CD4-positive, alpha-beta memory T cell (primary cell): ENCODE data around the gene SAP25. TPM values are rescaled to one million over a fixed set of nuclear protein-coding genes. Genes with fewer than 3 reads are reported as not detected.

Source experiments
- CTCF ChIA-PET: fragments of 350-600 bp; sonication (Branson Sonifier 250); formaldehyde crosslinking; loops from one replicate; lab custom pipeline; 2021; ENCODE audit warnings: inconsistent platforms; ENCODE audit not compliant: partially characterized antibody; lab: Charles Lee
- POLR2A ChIA-PET: fragments of 350-600 bp; sonication (Branson Sonifier 250); formaldehyde crosslinking; loops from one replicate; lab custom pipeline; 2021; ENCODE audit not compliant: partially characterized antibody; lab: Charles Lee
- DNase-seq, 5 donors: peaks; one replicate each; pipeline versions ENCODE4 v3.0.0 to v3.0.0-alpha.2; 2020 to 2022; ENCODE audit warnings: mixed read lengths in 1 of 5
- H3K27ac ChIP-seq: one replicate; pipeline ENCODE4 v1.7.0; 2013; ENCODE audit warnings: low read depth, low read length
- H3K27me3 ChIP-seq: 2 replicates; pipeline ENCODE4 v1.7.0; 2013; ENCODE audit warnings: mild to moderate bottlenecking, low read length, moderate library complexity; ENCODE audit not compliant: insufficient read depth
- H3K36me3 ChIP-seq: 2 replicates; pipeline ENCODE4 v1.7.0; 2013; ENCODE audit warnings: mild to moderate bottlenecking, low read length, moderate library complexity; ENCODE audit not compliant: insufficient read depth
- H3K4me1 ChIP-seq: 2 replicates; pipeline ENCODE4 v1.7.0; 2013; ENCODE audit warnings: mild to moderate bottlenecking, low read length, moderate library complexity; ENCODE audit not compliant: insufficient read depth
- H3K4me3 ChIP-seq, 2 donors: one replicate each; pipeline ENCODE4 v1.7.0; 2013; ENCODE audit warnings: low read length in 2 of 2, mild to moderate bottlenecking in 1 of 2
- H3K9me3 ChIP-seq, 2 donors: one replicate each; pipeline ENCODE4 v1.7.0; 2013; ENCODE audit warnings: low read length in 2 of 2, control low read depth in 1 of 2; ENCODE audit not compliant: control insufficient read depth in 1 of 2
- H3K27ac Mint-ChIP-seq, 7 donors: one replicate each; pipeline ENCODE4 v1.8.0; 2020 to 2021; ENCODE audit warnings: mixed read lengths in 7 of 7, mild to moderate bottlenecking in 6 of 7, inconsistent platforms in 3 of 7, moderate library complexity in 3 of 7
- H3K27me3 Mint-ChIP-seq, 2 donors: one replicate each; pipeline ENCODE4 v1.8.0; 2020 to 2021; ENCODE audit warnings: mixed read lengths in 2 of 2
- H3K36me3 Mint-ChIP-seq, 2 donors: one replicate each; pipeline ENCODE4 v1.8.0; 2020 to 2021; ENCODE audit warnings: mixed read lengths in 2 of 2, inconsistent platforms in 1 of 2, mild to moderate bottlenecking in 1 of 2
- H3K4me1 Mint-ChIP-seq, 4 donors: one replicate each; pipeline ENCODE4 v1.8.0; 2020 to 2021; ENCODE audit warnings: mixed read lengths in 4 of 4, mild to moderate bottlenecking in 1 of 4
- H3K4me3 Mint-ChIP-seq, 8 donors: one replicate each; pipeline ENCODE4 v1.8.0; 2020 to 2021; ENCODE audit warnings: mixed read lengths in 8 of 8, mild to moderate bottlenecking in 7 of 8, moderate library complexity in 6 of 8, inconsistent platforms in 3 of 8
- H3K9me3 Mint-ChIP-seq, 8 donors: one replicate each; pipeline ENCODE4 v1.8.0; 2020 to 2021; ENCODE audit warnings: mixed read lengths in 8 of 8, mild to moderate bottlenecking in 5 of 8, inconsistent platforms in 3 of 8, moderate library complexity in 1 of 8
- intact Hi-C: fragments of 100-400 bp; cut with micrococcal nuclease; formaldehyde crosslinking; loops from one replicate; pipeline ENCODE4 v1.15.1; 2023
- polyA plus RNA-seq, 2 donors: library from polyadenylated mRNA; unstranded; fragments of 300-500 nt; fragmentation: Illumina TruSeq; gene quantifications; one replicate each; pipeline ENCODE4 v1.2.3, GENCODE V29; 2021
- total RNA-seq, 2 experiments: library from RNA; stranded (reverse); gene quantifications; one replicate each; pipeline ENCODE4 v1.2.3, GENCODE V29; 2021

The SAP25 gene
- total and polyA plus RNA-seq, 4 experiments from 2014 or later: 0.72 to 126 (median 119) TPM; not detected in 1

DNA sequence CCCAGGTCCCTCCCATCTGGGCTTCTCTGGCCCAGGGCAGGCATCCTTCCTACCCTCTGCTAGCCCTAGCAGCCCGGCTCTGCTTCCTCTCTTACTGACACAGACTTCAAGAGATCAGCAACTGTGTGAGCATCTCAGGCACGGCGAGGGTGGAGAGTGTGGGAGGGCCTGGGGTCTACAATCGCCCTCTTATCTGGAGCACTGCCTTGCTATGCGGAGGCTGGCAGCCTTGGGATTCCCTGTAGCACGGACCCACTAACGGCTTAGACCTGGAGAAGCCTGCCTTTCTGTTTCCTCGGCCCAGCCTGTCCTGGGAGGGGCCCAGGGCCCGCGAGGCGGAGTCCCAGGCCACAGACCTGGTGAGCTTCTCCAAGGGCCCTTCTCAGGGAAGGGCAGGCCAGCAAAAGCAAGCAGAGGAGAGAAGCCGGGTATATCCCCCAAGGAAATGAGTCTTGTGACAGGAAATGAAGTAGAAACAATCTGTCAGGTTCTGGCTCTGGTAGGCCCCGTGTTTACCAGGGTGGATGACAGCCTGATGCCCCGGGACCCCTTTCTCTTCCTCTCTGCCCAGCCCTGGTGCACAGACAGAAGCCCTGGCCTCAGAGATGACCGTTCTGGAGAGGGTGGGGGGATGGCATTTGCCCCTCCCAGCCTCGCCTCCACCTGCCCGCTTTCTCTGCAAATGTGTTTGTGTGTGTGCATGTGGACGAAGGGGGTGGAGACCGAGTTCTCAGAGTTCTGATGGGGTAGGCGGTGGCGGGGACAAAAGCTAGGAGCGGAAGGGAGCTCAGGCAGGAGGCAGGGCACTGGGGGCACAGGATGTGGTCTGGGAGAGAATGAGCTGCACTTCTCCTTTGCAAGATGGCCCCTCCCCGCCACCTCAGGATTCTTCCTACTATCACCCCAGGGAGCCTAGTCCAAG lies 9.7 kb upstream of the SAP25 start:
- no peaks in the 10 kb centered on the region for H3K27me3 ChIP-seq
- peak overlapping the region; percentile 86 to 99 (median 96) for H3K27ac Mint-ChIP-seq

DNA sequence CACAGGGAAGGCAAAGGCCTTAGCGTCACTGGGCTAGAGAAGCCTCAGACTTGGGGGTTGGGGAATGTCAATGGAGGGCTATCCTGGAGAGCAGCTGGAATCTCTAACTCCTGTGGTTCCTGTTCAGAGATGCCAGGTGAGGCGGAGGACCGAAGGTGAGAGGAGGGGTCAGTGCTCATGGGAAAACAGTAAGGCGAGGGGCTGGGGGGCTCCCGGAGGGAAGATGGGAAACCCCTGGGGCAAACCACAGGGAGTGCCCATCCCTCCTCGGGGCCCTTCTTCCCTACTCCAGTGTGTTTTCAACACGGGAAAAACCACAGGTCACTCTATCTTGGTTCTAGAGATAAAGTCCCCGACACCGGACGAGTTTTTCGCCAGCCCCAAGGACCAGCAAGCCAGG lies 8.9 kb upstream of the SAP25 start:
- Mint-ChIP-seq H3K4me3 (peak overlapping the region; percentile 68 to 99 (median 96)), H3K9me3 (peaks cover 0 to 2% (median 0%) of the 10 kb centered on the region in 8 donors), H3K27me3 (no peaks in the 10 kb centered on the region), H3K36me3 (peaks cover 5 to 24% of the 10 kb centered on the region in 2 donors), H3K27ac (peak overlapping the region; percentile 86 to 99 (median 96)), H3K4me1 (peaks cover 11 to 21% (median 17%) of the 10 kb centered on the region in 4 donors)
- intact Hi-C loops: loop anchor here (1.0 kb wide), 1 partner anchor 12 kb away; no protein-coding TSS in a partner anchor
- H3K4me1 ChIP-seq: peaks cover 48% of the 10 kb centered on the region
- peak overlapping the region; percentile 38 to 98 for H3K4me3 ChIP-seq
- no peaks in the 10 kb centered on the region for H3K9me3 ChIP-seq
- ChIA-PET CTCF (interaction anchor here (1.5 to 12.0 kb wide), 5 partner anchors 19 to 269 kb away, joined by 3 to 266 read pairs (median 5); partner anchors contain the start of genes MOSPD3 and SLC12A9), POLR2A (interaction anchor here (1.4 to 11.4 kb wide), 14 partner anchors 14 to 153 kb away, joined by 7 to 307 read pairs (median 65); partner anchors contain the start of genes AGFG2, GIGYF1, GNB2 and MEPCE)
- DNase-seq: no peak
- peaks cover 47% of the 10 kb centered on the region for H3K36me3 ChIP-seq
- H3K27ac ChIP-seq: peak overlapping the region; percentile 79
- no peaks in the 10 kb centered on the region for H3K27me3 ChIP-seq

More for the DNA sequence above, 9.7 kb upstream of the SAP25 start:
- Histone ChIP-seq H3K9me3 (no peaks in the 10 kb centered on the region), H3K4me1 (peaks cover 48% of the 10 kb centered on the region), H3K27ac (peak overlapping the region; percentile 79), H3K36me3 (peaks cover 39% of the 10 kb centered on the region), H3K4me3 (peak overlapping the region; percentile 38 to 98)
- Mint-ChIP-seq H3K27me3 (no peaks in the 10 kb centered on the region), H3K9me3 (peaks cover 0 to 2% (median 0%) of the 10 kb centered on the region in 8 donors), H3K36me3 (peaks cover 5 to 24% of the 10 kb centered on the region in 2 donors), H3K4me1 (peaks cover 13 to 25% (median 17%) of the 10 kb centered on the region in 4 donors), H3K4me3 (peak overlapping the region; percentile 92 to 99 (median 97))
- intact Hi-C loops: loop anchor here (1.0 kb wide), 1 partner anchor 13 kb away; no protein-coding TSS in a partner anchor
- DNase-seq: peak; percentile 69 to 77 (median 75)
- ChIA-PET POLR2A (interaction anchor here (0.7 to 11.4 kb wide), 20 partner anchors 15 to 311 kb away, joined by 3 to 307 read pairs (median 34); partner anchors contain the start of genes AGFG2, GIGYF1, GNB2 and MEPCE), CTCF (interaction anchor here (1.0 to 12.0 kb wide), 14 partner anchors 12 to 122 kb away, joined by 3 to 266 read pairs (median 6); partner anchors contain the start of genes MOSPD3 and POP7)

DNA sequence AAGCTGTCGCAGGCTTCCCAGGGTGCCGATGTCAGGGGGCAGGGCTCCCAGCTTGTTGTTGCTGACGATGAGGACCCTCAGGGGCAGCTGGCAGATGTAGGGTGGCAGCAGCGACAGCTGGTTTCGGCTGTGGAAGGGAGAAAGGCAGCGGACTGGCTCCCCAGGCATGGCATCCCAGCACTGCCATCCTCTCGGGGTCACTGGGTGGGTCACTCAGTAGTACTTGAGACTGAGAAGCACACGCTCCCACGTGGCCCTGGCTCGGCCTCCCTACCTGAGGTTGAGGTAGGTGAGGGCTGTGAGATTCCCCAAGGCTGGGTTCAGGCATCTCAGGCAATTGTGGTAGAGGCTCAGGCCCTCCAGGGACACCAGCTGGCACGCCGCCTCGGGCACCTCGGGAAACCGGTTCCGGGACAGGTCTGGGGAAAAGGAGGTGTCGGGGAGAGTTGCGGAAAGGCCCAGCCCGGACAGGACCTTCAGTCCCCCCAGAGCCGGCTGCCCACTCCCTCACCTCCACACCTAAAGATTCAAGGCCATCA lies 8.4 kb upstream of the SAP25 start:
- H3K4me1 ChIP-seq: peaks cover 46% of the 10 kb centered on the region
- H3K36me3 ChIP-seq: peaks cover 51% of the 10 kb centered on the region
- DNase-seq: no peak
- H3K36me3 Mint-ChIP-seq: peaks cover 5 to 24% of the 10 kb centered on the region in 2 donors
- ChIA-PET CTCF (interaction anchor here (0.8 to 12.0 kb wide), 4 partner anchors 18 to 270 kb away, joined by 3 to 266 read pairs (median 4); partner anchors contain the start of gene SLC12A9), POLR2A (interaction anchor here (0.6 to 11.4 kb wide), 9 partner anchors 13 to 482 kb away, joined by 3 to 307 read pairs (median 6); partner anchors contain the start of genes MEPCE, PCOLCE, POP7 and PPP1R35)
- H3K9me3 Mint-ChIP-seq: peaks cover 0 to 2% (median 0%) of the 10 kb centered on the region in 8 donors
- H3K27me3 Mint-ChIP-seq: no peaks in the 10 kb centered on the region
- H3K9me3 ChIP-seq: no peaks in the 10 kb centered on the region
- intact Hi-C loops: no loop called here
- H3K27ac Mint-ChIP-seq: peak overlapping the region; percentile 86 to 99 (median 94)
- H3K27ac ChIP-seq: peak overlapping the region; percentile 79
- H3K4me3 Mint-ChIP-seq: peak overlapping the region in 7 of 8 donors; percentile 27 to 99 (median 92)
- H3K4me1 Mint-ChIP-seq: peaks cover 11 to 21% (median 17%) of the 10 kb centered on the region in 4 donors
- H3K27me3 ChIP-seq: no peaks in the 10 kb centered on the region
- no peak overlapping the region for H3K4me3 ChIP-seq

DNA sequence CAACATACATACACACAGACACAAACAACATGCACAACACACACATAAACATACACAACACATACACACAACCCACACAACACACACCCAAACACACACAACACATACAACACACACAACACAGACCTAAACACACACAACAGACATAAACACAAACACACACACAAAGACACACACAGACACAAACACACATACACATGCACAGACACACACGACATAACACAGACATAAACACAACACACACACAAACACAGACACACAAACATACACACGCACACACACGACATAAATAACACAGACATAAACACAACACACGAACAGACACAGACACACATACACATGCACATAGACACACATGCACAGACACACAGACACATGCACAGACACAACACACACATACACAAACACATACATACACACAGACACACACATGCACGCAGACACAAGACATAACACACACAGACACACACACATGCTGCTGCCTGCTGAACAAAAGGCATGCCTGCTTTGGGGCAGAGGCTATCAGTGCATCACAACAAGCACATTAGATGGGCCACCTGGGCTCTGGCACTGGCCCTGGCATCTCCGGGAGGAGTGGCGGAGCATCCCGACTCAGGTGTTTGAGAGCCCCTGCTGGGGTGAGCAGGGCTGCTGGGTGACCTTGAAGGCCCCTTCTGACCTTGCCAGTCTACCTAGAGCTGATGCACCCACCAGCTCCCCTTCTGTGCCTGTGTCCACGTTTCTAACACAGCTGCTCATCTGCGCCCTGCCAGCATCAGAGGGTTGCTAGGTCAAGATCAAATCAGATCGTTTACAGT lies 7.0 kb upstream of the SAP25 start:
- H3K9me3 ChIP-seq: no peaks in the 10 kb centered on the region
- ChIA-PET POLR2A (interaction anchor here (1.4 to 11.4 kb wide), 3 partner anchors 12 to 151 kb away, joined by 6 to 307 read pairs (median 104); partner anchors contain the start of genes MEPCE and SAP25), CTCF (interaction anchor here (1.5 to 12.0 kb wide), 2 partner anchors 17 to 271 kb away, joined by 3 to 266 read pairs; partner anchors contain the start of gene SLC12A9)
- no peak overlapping the region for H3K27ac ChIP-seq
- H3K4me3 ChIP-seq: no peak overlapping the region
- intact Hi-C loops: no loop called here
- Mint-ChIP-seq H3K4me3 (no peak overlapping the region), H3K27me3 (no peaks in the 10 kb centered on the region), H3K9me3 (no peaks in the 10 kb centered on the region), H3K27ac (no peak overlapping the region), H3K36me3 (peaks cover 9 to 31% of the 10 kb centered on the region in 2 donors), H3K4me1 (peaks cover 8 to 15% (median 12%) of the 10 kb centered on the region in 4 donors)
- peaks cover 63% of the 10 kb centered on the region for H3K36me3 ChIP-seq
- no peaks in the 10 kb centered on the region for H3K27me3 ChIP-seq
- peaks cover 42% of the 10 kb centered on the region for H3K4me1 ChIP-seq
- DNase-seq: no peak

DNA sequence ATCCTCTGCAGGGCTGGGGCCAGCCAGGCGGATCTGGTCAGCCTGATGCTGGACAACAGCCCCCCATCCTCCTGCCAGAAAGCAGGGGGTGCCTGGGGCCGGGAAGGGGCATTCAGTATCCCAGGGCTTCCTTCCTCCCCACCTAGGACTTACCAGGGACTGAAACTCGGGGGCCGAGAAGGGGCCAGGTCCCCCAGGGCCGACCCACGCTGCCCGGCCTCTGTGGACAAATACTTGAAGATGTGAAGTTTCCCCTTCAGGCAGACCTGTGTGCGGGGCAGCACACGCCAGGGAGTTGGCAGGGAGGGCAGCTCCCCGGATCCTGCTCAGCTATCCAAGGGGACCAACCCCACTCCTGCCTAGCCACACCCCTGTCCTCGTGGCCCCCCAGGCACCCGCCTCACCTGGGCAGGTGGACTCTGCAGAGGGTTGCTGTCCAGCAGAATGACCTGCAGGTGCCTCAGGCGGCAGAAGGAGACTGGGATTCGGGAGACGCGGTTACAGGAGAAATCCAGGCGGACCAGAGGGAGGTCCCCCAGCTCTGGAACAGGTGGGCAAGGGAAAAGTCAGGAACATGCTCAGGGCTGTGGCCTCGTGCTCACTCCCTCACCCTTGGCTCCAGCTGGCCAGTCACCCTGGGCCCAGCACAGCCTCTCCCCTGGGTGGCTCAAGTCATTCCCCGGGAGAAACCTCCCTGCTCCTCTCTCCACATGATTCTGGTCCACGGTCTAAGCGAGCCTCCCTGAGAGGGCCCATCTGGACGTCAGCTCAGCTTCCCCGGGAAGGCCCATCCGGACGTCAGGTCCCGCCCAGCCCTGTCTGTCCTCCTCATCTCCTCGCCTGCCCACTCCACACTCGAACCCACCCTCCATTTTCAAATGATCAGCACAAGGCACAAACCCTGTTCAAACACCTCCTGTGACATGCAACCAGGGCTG lies 4.8 kb upstream of the SAP25 start:
- POLR2A ChIA-PET: interaction anchor here (0.8 to 2.9 kb wide), 8 partner anchors 7 to 452 kb away, joined by 3 to 20 read pairs (median 4); partner anchors contain the start of genes FBXO24, LRCH4, MBLAC1 and MOSPD3
- CTCF ChIA-PET: interaction anchor here (0.6 to 1.5 kb wide), 5 partner anchors 10 to 112 kb away, joined by 3 to 5 read pairs (median 3); no protein-coding TSS in a partner anchor
- Histone ChIP-seq H3K9me3 (no peaks in the 10 kb centered on the region), H3K4me3 (no peak overlapping the region), H3K4me1 (peaks cover 31% of the 10 kb centered on the region), H3K27ac (no peak overlapping the region), H3K36me3 (peaks cover 78% of the 10 kb centered on the region), H3K27me3 (no peaks in the 10 kb centered on the region)
- Mint-ChIP-seq H3K4me3 (no peak overlapping the region), H3K36me3 (peaks cover 9 to 32% of the 10 kb centered on the region in 2 donors), H3K9me3 (no peaks in the 10 kb centered on the region), H3K27ac (peak overlapping the region in 3 of 7 donors; percentile 47 to 66 (median 65)), H3K4me1 (peaks cover 0 to 11% (median 5%) of the 10 kb centered on the region in 4 donors), H3K27me3 (no peaks in the 10 kb centered on the region)
- intact Hi-C loops: no loop called here
- no peak for DNase-seq
